Activated naive CD8-positive, alpha-beta T cell treated with anti-CD3 and anti-CD28 coated beads for 36 hours (primary cell): ENCODE results near the gene ASB9. TPM values are rescaled to one million over a fixed set of nuclear protein-coding genes. Genes with fewer than 3 reads are reported as not detected.
"Not testable (repeated sequence)": the region's sequence is repeated elsewhere in the genome, so short reads cannot be mapped to it uniquely, and the experiment has no call there.

Experiments used
- DNase-seq: peaks from one replicate; pipeline ENCODE4 v3.0.0; 2021
- H3K27ac Mint-ChIP-seq: one replicate; pipeline ENCODE4 v1.8.0; 2022; ENCODE audit warnings: mild to moderate bottlenecking, moderate library complexity, mixed read lengths
- H3K27me3 Mint-ChIP-seq: one replicate; pipeline ENCODE4 v1.8.0; 2022; ENCODE audit warnings: mild to moderate bottlenecking, mixed read lengths
- H3K36me3 Mint-ChIP-seq: one replicate; pipeline ENCODE4 v1.8.0; 2021; ENCODE audit warnings: mild to moderate bottlenecking, mixed read lengths
- H3K4me1 Mint-ChIP-seq: one replicate; pipeline ENCODE4 v1.8.0; 2021; ENCODE audit warnings: mixed read lengths
- H3K4me3 Mint-ChIP-seq: one replicate; pipeline ENCODE4 v1.8.0; 2022; ENCODE audit warnings: mild to moderate bottlenecking, moderate library complexity, mixed read lengths
- H3K9me3 Mint-ChIP-seq: one replicate; pipeline ENCODE4 v1.8.0; 2022; ENCODE audit warnings: mixed read lengths
- total RNA-seq, 2 experiments: library from RNA; stranded (reverse); gene quantifications; one replicate each; pipeline ENCODE4 v1.2.3, GENCODE V29; 2021

ASB9 gene
- total RNA-seq, 2 experiments from 2014 or later, result 0.54 to 0.99 TPM

DNA sequence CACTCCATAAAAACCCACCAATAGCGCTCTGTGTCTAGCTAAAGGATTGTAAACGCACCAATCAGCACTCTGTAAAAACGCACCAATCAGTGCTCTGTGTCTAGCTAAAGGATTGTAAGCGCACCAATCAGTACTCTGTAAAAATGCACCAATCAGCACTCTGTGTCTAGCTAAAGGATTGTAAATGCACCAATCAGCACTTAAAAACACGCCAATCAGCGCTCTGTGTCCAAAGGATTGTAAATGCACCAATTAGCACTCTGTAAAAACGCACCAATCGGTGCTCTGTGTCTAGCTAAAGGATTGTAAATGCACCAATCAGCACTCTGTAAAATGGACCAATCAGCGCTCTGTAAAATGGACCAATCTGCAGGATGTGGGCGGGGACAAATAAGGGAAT lies 3.4 kb upstream of the ASB9 start:
- H3K9me3 Mint-ChIP-seq, H3K27me3 Mint-ChIP-seq, DNase-seq, H3K27ac Mint-ChIP-seq, H3K4me3 Mint-ChIP-seq, H3K4me1 Mint-ChIP-seq, H3K36me3 Mint-ChIP-seq: not testable (repeated sequence)

DNA sequence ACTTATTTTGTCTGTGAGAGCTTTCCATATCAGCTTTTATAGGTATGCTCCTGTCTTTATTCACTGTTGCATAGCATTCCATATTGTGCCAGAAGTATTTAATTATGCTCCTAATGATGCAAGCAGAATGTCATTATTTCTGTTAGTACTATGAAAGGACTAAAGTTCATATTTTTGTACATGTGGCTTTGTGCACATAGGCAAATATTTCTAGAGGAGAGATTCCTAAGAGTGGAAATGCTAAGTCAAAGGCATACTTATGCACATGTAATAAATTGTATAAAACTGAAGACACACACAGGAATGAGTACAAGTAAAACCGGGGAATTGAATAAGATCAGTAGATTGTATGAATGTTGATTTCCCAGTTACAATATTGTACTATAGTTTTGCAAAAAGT lies 1.9 kb upstream of the ASB9 start:
- Mint-ChIP-seq H3K4me3 (no peak overlapping the region), H3K27me3 (no peaks in the 10 kb centered on the region), H3K9me3 (no peaks in the 10 kb centered on the region), H3K4me1 (peaks cover 9% of the 10 kb centered on the region), H3K27ac (no peak overlapping the region), H3K36me3 (no peaks in the 10 kb centered on the region)
- no peak for DNase-seq

DNA sequence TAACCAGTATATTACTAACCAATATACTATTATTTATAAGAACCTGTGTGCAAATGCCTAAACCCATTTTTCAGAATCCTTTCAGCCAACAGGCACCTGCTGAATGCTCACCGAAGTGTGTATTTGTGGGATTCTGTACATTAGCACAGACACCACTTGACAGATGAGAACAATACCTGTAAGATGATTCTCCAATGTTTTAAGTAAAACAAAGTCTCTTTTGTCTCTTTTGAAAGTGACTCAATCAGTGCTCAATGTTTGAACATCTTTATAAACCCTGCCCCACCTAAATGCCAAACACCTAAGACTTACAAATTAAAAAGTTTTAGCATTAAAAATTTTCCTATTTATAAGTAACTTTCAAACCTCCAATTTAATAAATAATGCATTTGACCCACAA lies 763 bp downstream of the ASB9 start:
- peaks cover 9% of the 10 kb centered on the region for H3K4me1 Mint-ChIP-seq
- H3K36me3 Mint-ChIP-seq, result no peaks in the 10 kb centered on the region
- no peak overlapping the region for H3K27ac Mint-ChIP-seq
- no peak overlapping the region for H3K4me3 Mint-ChIP-seq
- no peaks in the 10 kb centered on the region for H3K27me3 Mint-ChIP-seq
- H3K9me3 Mint-ChIP-seq, result no peaks in the 10 kb centered on the region
- no peak for DNase-seq

DNA sequence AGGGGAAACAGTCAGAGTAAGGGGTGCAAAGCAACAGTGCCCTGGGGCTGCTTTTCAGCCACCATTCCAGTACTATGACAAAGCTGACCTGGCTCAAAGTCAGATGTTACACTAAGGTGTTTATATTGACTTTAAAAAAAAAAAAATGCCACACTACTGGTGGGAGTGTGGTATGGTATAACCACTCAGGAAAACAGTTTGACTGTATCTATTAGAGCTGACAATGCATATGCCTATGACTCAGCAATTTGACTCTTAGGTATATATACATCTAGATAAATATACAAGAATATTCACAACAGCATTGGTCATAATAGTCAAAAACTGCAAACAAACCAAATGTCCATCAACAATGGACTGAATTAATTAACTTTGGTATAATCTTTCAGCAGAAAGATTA lies 15.0 kb downstream of the ASB9 start:
- Mint-ChIP-seq H3K27ac (no peak overlapping the region), H3K36me3 (no peaks in the 10 kb centered on the region), H3K4me1 (no peaks in the 10 kb centered on the region), H3K27me3 (no peaks in the 10 kb centered on the region), H3K4me3 (no peak overlapping the region), H3K9me3 (no peaks in the 10 kb centered on the region)
- no peak for DNase-seq

DNA sequence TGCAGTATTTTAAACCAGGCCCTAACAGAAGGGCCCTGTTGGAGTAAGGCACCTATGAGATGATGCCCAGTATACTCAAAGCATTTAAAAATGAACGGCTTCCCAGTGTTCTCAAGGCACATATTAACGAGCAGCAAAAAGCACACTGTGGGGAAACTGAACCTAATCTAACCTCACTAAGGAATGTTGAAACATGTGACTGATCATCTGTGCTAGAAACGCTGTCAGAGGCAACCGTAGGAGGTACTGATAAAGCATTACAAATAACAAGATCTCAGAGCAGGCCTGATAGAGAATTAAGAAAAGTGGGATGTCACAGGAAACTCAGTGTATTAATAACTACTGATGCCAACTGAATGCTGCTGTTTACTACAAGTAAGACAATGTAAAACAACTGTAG lies 24.0 kb downstream of the ASB9 start:
- H3K4me1 Mint-ChIP-seq, result peaks cover 2% of the 10 kb centered on the region
- no peak overlapping the region for H3K27ac Mint-ChIP-seq
- no peaks in the 10 kb centered on the region for H3K36me3 Mint-ChIP-seq
- no peaks in the 10 kb centered on the region for H3K27me3 Mint-ChIP-seq
- H3K9me3 Mint-ChIP-seq, result no peaks in the 10 kb centered on the region
- H3K4me3 Mint-ChIP-seq, result no peak overlapping the region
- no peak for DNase-seq

DNA sequence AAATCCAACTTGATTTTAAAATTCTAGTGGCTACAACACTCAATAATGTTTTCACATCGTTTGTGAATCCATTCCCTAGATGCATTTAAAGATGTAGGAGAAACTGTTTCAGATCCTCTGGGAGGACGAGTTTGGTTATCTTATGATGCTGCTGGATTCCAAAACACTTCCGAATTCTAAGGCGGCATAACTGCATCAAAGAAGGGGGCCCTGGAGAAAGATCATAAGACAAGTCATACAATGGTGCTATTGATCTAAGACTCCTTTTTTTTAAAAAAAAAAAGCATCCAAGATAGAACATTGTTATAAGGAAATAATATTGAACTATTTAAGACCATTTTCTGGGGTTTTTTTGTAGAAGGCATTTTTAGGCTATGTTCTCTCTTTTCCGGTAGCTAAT lies 25.5 kb downstream of the ASB9 start:
- Mint-ChIP-seq H3K9me3 (no peaks in the 10 kb centered on the region), H3K27ac (no peak overlapping the region), H3K36me3 (no peaks in the 10 kb centered on the region), H3K4me3 (no peak overlapping the region), H3K4me1 (peaks cover 2% of the 10 kb centered on the region), H3K27me3 (no peaks in the 10 kb centered on the region)
- no peak for DNase-seq

DNA sequence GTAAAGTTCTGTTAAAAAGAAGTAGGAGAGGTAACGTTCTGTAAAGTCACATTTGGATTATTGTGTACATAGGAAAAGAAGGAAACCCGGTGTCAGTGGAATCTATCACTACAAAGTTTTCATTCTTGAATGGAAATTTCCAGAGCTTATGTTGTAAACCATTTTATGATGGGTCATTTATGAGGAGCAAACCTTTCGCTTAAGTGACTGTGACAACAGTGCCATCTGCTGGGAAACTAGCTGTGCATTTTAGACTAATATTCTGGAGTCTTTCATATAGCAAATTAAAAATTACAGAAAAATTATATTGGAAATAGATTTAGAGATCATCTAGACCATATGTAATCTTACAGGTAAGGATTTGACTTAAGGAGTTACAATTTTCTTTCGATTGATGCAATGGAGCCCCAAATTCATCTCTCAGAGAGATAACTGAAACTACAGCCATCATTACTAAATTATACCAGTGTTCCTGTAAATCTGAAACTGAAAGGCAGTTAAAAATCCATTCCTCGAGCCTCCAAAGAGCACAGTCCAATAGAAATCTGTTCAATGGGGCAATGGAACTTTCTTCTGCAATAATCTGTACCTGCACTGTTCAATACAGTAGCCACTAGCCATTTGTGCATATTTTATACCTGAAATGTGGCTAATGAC lies 26.9 kb downstream of the ASB9 start:
- Mint-ChIP-seq H3K36me3 (no peaks in the 10 kb centered on the region), H3K9me3 (no peaks in the 10 kb centered on the region), H3K27me3 (no peaks in the 10 kb centered on the region), H3K4me1 (peaks cover 2% of the 10 kb centered on the region), H3K27ac (no peak overlapping the region), H3K4me3 (no peak overlapping the region)
- peak; percentile 12 for DNase-seq

DNA sequence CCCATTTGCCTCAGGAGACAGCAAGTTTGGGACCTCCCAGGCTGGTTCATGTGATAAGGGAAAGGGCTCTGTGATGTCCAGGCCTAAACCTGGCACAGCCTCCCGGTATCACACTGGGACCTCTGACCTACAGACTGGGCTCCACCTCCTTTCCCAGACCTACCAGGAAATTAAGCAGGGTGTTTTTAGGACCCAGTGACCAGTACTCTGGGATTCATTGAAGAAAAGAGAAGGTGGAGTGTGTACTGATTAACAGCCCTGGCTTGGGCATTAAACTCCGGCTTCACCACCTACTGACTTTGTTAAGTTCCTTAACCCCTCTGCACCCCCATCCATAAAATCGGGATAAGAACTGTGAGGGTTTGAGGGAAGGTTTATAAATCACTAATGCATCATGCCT lies 28.6 kb downstream of the ASB9 start:
- Mint-ChIP-seq H3K36me3 (no peaks in the 10 kb centered on the region), H3K9me3 (no peaks in the 10 kb centered on the region), H3K4me1 (no peaks in the 10 kb centered on the region), H3K4me3 (no peak overlapping the region), H3K27me3 (no peaks in the 10 kb centered on the region), H3K27ac (no peak overlapping the region)
- no peak for DNase-seq

DNA sequence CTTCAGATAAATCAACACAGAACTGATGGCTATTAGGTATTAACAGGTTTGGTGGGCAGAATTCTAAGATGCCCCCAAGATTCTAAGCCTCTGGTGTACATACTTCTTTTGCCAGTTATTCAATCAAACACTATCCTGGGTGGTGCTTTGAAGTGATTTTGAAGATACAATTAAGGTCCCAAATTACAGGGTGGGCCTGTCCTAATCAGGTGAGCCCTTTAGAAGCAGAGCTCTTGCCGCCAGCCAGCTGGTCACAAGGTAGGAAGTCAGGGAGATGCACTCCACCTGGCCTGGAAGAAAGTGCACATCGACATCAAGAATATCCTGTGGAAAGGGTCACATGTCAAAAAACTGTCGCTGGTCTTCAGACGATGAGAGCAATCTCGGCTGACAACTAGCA lies 29.5 kb downstream of the ASB9 start:
- H3K9me3 Mint-ChIP-seq, result no peaks in the 10 kb centered on the region
- H3K4me1 Mint-ChIP-seq, result no peaks in the 10 kb centered on the region

DNA sequence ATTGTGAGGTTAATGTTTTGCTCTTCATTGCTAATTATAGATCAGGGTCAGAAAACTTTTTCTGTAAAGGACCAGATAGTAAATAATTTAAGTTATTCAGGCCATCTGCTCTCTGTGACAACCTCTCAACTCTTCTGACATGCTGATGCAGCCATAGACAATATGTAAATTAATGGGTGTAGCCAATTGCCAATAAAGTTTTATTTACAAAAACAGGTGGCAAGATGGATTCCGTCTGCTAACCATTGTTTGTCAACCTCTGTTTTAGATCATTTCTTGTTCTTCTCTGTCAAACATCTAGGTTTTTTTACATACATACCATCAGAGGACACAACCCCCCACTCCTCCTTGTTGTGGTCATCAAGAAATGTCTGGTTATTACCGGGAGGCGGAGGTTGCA lies 33.7 kb downstream of the ASB9 start:
- Mint-ChIP-seq H3K27ac (no peak overlapping the region), H3K9me3 (no peaks in the 10 kb centered on the region), H3K27me3 (peaks cover 3% of the 10 kb centered on the region), H3K4me1 (no peaks in the 10 kb centered on the region), H3K4me3 (no peak overlapping the region), H3K36me3 (no peaks in the 10 kb centered on the region)
- DNase-seq, result no peak

More for the DNA sequence above, 29.5 kb downstream of the ASB9 start:
- Mint-ChIP-seq H3K36me3 (no peaks in the 10 kb centered on the region), H3K4me3 (no peak overlapping the region), H3K27me3 (no peaks in the 10 kb centered on the region), H3K27ac (no peak overlapping the region)
- no peak for DNase-seq

DNA sequence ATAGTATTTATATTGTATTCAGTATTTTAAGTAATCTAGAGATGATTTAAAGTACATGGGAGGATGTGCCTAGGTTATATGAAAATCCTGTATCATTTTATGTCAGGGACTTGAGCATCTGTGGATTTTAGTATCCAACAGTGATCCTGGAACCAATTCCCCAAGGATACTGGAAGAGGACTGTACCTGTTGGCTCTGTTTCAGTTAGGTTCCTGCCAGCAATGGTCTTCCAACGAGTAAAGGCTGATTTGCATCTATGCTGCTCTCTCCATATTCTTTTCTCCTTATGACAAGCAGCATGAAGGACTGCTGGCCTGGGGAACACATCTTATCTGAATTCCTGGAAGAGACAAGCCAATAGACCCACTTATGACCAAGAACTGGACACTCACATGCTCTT lies 34.9 kb downstream of the ASB9 start:
- no peak overlapping the region for H3K27ac Mint-ChIP-seq
- H3K4me1 Mint-ChIP-seq, result no peaks in the 10 kb centered on the region
- peaks cover 3% of the 10 kb centered on the region for H3K27me3 Mint-ChIP-seq
- H3K4me3 Mint-ChIP-seq, result no peak overlapping the region
- H3K9me3 Mint-ChIP-seq, result no peaks in the 10 kb centered on the region
- no peaks in the 10 kb centered on the region for H3K36me3 Mint-ChIP-seq
- no peak for DNase-seq

DNA sequence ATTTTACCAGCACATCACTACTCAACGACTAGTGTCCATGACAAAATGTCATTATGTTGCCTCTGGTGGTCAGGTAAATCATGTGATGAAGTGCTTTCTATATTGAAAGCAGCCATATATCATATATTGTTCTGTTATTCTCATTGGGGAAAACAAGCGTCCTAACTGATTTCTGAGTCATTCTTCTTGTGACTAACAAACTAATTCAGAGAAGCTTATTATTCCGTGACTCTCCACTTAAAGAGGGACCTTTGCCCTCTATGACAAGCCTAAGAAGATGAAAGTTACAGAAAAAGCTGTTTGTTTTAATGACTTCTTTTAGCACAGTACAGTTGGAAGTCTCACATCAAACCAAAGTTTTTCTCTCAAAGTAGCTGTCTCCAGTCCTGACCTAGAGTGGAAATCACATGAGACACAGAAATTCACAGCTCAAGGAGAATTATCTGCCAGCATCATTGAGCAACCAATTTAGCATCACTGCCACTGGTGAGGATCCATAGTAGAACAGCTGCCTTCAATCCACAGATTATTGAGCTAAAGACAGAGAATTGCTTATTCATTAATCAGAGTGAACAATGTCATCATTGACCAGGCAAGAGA lies 36.4 kb downstream of the ASB9 start:
- Mint-ChIP-seq H3K36me3 (no peaks in the 10 kb centered on the region), H3K27ac (no peak overlapping the region), H3K4me1 (no peaks in the 10 kb centered on the region), H3K9me3 (no peaks in the 10 kb centered on the region), H3K27me3 (peaks cover 3% of the 10 kb centered on the region), H3K4me3 (no peak overlapping the region)
- no peak for DNase-seq

DNA sequence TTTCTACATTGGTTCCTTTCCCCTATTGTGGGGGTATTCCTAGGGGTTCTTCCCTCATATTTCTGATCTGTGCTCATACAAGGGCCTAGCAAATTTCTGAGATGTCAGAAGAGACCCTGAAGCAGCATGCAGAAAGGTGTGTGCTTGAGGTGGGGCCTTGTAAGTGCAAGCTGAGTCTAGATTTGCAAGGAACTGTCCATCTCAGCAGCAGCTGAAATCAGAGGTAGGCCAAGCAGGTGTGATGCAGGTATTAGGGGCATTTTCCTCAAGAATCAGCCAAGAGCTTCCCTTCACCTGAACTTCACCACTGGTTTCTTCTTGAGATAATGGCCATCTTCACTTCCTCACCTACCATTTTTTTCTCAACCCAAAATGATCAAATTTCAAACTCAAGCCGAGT lies 45.1 kb downstream of the ASB9 start:
- no peaks in the 10 kb centered on the region for H3K9me3 Mint-ChIP-seq
- no peak for DNase-seq
- H3K27ac Mint-ChIP-seq, result no peak overlapping the region
- H3K27me3 Mint-ChIP-seq, result no peaks in the 10 kb centered on the region
- H3K36me3 Mint-ChIP-seq, result no peaks in the 10 kb centered on the region
- H3K4me3 Mint-ChIP-seq, result no peak overlapping the region
- no peaks in the 10 kb centered on the region for H3K4me1 Mint-ChIP-seq

DNA sequence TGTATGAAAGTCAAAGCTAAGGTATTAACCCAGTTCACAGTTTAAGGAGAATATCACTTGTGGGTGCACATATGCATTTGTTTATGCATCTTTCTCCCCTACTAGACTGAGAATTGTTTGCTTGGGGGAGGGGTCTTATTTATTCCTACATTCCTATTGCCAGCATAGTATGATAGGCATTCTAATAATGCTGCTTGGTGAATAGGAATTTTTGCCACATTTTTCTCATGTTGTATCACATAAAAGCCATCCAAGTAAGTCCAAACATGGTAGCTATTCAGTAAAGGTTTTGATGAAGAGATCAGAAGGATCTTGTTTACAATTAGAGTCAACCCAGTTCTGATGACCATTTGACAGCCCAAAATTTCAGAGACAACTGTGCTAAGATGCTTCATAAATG lies 48.6 kb downstream of the ASB9 start:
- Mint-ChIP-seq H3K4me1 (no peaks in the 10 kb centered on the region), H3K36me3 (no peaks in the 10 kb centered on the region), H3K27ac (no peak overlapping the region), H3K27me3 (no peaks in the 10 kb centered on the region), H3K9me3 (no peaks in the 10 kb centered on the region), H3K4me3 (no peak overlapping the region)
- no peak for DNase-seq

DNA sequence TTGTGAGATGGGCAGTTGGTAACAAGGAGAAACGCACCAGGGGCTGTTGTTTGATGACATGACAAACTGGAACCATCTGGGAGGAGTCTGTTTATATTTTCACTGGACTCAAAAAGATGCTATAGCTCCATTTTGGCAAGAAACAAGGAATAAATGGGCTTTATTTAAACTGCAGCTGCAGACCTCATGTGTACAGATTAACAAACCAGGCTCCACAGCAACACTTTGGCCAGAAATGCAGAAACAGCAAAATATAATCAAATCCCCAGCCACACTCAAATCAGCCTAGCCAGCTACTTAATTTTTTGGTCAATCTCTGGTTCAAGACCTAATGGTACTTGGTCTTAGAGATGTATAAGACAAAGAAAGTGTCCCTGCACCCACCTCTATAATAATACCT lies 52.7 kb downstream of the ASB9 start:
- no peaks in the 10 kb centered on the region for H3K4me1 Mint-ChIP-seq
- no peak for DNase-seq
- H3K4me3 Mint-ChIP-seq, result no peak overlapping the region
- no peaks in the 10 kb centered on the region for H3K9me3 Mint-ChIP-seq
- H3K27ac Mint-ChIP-seq, result no peak overlapping the region
- H3K27me3 Mint-ChIP-seq, result no peaks in the 10 kb centered on the region
- no peaks in the 10 kb centered on the region for H3K36me3 Mint-ChIP-seq

DNA sequence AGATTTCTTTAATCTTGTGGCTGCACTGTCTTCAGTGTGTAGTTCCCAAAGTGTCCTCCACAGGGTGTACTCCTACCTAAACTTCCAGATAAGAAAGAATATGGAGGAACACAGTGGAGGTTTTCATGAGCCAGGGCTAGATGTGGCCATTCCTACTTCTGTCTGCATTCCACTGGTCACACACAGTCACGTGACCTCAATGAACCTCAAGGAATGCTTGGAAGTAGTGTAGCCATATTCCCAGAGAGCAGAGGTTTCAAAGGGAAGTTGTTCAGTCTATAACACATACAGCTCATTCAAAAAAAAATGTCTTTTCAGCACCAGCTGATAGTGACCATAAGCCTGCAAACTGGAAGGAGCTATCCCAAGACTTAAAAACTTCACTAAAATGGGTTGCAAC lies 53.6 kb downstream of the ASB9 start:
- Mint-ChIP-seq H3K9me3 (no peaks in the 10 kb centered on the region), H3K27me3 (no peaks in the 10 kb centered on the region), H3K27ac (no peak overlapping the region)

More for the DNA sequence above, 53.6 kb downstream of the ASB9 start:
- no peaks in the 10 kb centered on the region for H3K4me1 Mint-ChIP-seq
- no peaks in the 10 kb centered on the region for H3K36me3 Mint-ChIP-seq
- H3K4me3 Mint-ChIP-seq, result no peak overlapping the region
- DNase-seq, result no peak
